ENCODE data around the gene BCR.
"Not testable (repeated sequence)": the region's sequence is repeated elsewhere in the genome, so short reads cannot be mapped to it uniquely, and the experiment has no call there.

The BCR gene
- total RNA-seq = 9.0 to 45.1 (median 22.7) reads per million in 17 experiments

DNA sequence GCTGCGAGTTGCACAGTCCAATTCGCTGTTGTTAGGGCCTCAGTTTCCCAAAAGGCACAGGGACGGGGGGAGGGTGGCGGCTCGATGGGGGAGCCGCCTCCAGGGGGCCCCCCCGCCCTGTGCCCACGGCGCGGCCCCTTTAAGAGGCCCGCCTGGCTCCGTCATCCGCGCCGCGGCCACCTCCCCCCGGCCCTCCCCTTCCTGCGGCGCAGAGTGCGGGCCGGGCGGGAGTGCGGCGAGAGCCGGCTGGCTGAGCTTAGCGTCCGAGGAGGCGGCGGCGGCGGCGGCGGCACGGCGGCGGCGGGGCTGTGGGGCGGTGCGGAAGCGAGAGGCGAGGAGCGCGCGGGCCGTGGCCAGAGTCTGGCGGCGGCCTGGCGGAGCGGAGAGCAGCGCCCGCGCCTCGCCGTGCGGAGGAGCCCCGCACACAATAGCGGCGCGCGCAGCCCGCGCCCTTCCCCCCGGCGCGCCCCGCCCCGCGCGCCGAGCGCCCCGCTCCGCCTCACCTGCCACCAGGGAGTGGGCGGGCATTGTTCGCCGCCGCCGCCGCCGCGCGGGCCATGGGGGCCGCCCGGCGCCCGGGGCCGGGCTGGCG is at the start of gene BCR:
TSS of gene BCR (plus strand) at position 209 of the 592 bp plus-strand sequence. CDS start 452 bp downstream, outside the sequence.
- peak; percentile 63 to 91 (median 78) for DNase-seq

DNA sequence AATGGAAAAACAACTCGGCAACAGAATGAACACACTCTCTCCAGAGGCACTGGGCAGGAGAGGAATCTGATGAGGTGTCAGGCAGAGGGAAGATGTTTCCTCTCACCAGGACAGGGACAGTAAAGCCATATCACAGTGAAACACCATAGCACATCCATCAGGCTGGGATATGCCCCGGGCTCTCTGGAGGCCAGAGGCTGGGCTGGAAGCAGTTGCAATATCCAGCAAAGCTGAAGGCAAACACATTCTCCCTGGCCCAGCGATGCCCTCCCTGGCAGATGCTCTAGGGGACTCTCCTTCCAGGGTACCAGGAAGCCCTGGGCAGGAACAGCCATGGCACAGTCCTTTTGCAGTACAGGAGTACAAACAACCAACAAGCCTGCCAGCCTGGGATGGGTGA is 49.6 kb upstream of the BCR start:
- DNase-seq = no peak

DNA sequence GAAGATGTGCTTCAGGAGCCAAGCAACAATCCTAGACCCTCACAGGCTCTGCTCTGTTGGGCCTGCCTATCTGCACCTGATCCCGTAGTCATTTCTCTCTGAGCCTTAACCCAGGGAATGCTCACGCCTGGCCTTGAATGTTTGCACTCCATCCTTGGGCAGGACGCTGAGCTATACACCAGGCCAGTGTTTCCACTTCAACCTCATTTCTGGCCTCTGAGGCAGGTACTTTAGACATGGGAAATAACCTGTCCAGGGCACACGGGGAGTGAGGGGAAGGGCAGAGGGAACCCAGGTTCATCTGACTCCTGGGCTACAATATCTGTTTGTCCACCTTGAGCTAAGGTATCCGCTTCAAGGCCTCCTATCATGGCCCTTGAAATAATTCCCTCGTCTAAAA is 48.4 kb upstream of the BCR start:
- DNase-seq = no peak

DNA sequence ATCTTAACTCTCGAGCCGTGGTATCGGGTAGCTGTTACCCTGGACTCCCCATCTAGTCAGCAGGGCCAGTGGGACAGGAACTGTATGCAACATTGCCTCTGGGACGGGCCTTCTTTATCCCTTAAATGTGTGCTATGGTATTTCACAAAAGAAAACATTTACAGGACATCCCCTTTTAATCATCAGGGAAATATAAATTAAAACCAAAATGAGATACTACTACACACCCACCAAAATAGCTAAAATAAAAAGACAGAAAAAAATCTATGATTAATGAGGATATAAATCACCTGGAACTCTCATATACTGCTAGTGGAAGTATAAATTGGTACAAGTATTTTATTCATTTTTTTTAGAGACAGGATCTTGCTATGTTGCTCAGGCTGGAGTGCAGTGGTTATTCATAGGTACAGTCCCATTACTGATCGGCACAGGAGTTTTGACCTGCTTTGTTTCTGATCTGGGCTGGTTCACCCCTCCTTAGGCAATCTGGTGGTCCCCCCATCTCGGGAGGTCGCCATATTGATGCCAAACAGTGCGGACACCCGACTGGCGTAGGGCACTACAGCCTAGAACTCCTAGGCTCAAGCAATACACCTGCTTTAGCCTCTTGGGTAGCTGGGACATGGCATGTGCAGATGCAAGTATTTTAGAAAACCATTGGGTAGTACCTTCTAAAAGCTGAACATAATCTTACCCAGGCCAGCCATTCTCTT is 47.8 kb upstream of the BCR start:
- DNase-seq = no peak

DNA sequence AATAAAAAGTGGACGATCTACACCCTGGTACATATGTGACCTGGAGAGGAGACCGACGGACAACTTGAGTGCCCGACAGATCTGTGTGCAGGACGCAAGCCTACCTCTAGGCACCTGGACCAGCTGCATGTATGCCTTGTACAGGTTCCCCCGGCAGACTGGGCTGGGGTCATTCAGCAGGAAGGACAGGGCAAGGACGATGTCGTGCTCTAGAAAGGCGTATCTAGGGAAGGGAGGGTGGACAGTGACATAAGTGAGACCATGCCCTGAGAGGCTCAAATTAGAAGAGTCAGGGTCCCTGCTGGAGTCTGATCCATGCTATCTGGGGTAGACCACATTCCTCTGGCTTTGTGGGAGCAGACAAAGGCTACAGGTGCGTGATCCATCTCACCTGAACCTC is 46.4 kb upstream of the BCR start:
- no peak for DNase-seq

DNA sequence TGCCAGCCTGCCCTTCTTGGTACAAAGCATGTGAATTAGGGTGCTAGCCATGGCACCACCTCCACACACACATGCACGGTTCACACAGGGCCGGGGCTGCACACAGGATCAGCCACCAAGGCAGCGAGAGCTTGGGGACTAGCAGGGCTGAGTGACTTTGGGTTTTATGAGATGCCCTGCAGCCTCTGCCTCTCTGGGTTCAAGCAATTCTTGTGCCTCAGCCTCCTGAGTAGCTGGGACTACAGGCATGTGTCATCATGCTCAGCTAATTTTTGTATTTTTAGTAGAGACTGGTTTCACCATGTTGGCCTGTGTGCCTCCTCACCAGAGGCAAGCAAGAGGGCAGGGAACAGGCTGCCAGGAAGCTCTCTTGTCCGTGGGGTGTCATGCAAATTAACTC is 43.3 kb upstream of the BCR start:
- DNase-seq = not testable (repeated sequence)

DNA sequence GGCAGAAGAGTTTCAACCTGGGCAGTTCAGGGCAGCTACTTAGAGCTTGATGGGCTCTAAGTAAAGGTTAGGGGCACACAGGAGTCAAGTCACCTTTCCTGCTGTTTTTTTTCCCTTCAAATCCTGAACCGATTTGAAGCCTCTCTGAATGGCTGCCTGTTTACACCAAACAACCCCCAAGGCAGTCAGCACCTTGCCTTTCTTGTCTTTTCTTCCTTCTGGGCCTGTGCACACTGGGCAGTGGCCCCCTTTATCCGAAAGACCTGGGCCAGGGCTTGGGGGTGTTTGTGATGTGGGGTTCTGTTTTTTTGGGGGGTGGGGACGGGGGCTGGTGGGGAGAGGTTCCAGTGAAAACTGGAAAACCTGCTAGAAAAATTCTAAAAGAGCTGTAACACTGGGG is 42.8 kb upstream of the BCR start:
- DNase-seq = no peak

DNA sequence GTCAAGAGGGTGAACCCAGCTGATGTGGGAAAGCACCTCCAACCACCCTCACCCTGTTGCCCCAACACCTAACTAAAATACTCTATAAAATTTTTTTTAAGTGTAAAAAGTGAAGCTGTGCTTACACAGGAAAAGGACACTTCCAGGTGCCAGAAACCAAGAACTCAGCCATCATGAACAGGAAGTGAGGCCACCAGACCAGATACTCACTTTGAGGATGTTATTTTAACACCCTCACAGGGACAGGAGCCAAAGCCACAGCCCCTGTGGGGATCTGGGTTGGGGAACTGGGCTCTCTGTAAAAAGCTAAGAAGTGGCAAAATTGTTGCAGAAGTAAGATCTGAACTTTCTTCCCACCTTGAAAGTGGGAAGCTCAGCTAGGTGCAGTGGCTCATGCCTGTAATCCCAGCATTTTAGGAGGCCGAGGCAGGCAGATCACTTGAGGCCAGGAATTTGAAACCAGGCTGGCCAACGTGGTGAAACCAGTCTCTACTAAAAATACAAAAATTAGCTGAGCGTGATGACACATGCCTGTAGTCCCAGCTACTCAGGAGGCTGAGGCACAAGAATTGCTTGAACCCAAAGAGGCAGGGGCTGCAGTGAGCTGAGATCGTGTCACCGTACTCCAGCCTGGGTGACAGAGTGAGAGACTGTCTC is 42.3 kb upstream of the BCR start:
- peak; percentile 44 to 68 (median 59) for DNase-seq

DNA sequence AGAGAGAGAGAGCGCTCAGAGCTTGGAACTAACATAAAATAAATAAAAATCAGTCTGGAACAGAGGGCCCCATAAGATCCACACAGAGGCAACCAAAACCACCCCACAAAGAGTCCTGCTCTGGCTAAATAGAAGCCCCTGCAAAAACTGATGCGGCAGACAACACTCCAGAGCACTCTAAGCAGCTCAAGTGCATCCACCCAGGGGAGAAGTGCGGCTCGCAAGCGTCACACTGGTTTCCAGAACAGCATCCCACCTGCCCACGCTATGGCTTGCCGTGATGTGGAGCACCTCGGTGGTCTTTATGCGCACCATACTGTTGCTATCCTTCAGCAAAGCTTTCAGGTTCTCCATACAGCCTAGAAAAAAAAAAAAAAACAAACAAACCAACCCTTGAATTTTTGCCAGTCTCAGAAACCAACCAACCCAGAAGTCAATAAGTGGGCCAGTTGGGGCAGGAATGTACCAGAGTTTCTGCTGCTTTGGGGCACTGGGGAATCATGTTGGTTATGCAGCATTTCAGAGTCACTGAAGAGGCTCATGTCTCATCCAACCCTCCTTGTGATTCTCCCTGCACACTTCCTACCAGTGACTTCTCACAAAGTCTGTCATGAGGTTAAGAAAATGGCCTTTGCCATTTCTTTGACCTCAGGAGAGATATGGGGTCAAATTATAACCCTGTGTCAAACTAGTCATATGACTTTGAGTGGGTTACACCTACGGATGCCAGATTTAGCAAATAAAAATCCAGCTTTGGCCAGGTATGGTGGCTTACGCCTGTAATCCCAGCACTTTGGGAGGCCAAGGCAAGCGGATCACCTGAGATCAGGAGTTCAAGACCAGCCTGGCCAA is 41.5 kb upstream of the BCR start:
- peak in 3 of 4 experiments; percentile 31 to 60 (median 40) for DNase-seq

DNA sequence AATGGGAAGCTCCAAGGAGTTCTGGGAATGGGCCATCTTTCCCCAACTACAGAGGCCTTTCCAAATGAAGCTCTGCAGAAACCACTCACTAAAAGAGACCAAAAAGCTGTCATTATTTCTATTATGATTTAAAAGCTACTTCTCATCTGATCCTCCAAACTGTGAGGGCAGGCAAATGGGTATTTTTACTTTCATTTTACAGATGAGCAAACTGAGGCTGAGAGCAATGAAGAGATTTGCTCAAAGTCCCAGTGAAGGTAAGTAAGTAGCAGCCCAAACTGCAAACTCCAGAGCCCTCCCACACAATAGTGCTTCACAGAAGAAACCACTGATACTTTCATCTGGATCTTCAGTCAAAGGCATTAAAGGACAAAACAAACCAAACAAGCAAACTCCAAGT is 39.9 kb upstream of the BCR start:
- DNase-seq = no peak

DNA sequence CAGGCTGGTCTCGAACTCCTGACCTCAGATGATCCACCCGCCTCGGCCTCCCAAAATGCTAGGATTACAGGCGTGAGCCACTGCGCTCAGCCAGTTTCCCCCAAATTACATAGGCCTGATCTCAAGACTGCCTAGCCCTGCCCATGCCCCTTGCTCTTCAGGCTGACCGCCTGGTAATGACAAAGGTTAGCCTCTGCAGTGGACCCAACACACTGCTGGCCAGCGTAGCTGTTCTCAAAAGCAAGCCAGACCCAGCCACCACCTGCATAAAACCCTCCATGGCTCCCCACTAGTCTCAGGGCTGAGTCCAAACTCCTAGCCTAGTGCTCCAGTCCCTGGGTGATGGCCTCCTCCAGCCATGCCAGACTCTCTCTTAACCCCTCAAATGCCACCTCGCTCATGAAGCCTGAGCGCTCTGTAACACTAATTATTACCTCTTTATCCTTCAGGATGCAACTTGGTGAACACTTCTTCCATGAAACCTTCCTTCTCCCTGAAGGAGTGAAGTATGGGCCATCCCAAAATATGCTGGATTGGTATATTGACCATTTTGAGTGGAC is 37.7 kb upstream of the BCR start:
- no peak for DNase-seq

DNA sequence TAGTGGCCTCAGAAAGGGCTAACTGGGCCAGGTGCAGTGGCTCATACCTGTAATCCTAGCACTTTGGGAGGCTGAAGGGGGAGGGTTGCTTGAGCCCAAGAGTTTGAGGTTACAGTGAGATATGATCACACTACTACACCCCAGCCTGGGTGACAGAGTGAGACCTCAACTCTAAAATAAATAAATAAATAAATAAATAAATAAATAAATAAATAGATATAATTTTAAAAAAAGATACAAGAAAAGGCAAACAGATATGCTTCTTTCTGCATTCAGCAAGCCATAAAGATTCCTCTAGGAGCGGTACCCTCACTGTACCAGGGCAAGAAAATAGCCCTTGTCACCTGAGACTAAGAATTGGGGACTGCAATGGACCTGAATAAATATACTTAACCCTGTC is 37.2 kb upstream of the BCR start:
- DNase-seq = no peak

DNA sequence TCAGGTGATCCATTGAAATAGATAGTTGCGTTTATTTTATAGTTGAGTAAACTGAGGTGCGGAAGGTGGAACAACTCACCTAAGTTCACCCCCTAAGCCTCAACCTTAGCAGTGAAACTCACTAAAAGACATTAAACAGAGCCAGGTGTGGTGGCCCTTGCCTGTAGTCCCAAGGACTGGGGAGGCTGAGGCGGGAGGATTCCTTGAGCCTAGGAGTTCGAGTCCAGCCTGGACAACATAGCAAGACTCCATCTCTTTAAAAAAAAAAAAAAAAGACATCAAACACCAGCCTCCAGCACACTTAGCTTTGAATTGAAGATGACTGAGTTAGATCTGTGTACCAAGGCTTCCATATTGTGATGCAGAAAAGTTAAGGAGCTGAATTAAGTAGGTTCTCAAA is 35.9 kb upstream of the BCR start:
- DNase-seq = no peak

DNA sequence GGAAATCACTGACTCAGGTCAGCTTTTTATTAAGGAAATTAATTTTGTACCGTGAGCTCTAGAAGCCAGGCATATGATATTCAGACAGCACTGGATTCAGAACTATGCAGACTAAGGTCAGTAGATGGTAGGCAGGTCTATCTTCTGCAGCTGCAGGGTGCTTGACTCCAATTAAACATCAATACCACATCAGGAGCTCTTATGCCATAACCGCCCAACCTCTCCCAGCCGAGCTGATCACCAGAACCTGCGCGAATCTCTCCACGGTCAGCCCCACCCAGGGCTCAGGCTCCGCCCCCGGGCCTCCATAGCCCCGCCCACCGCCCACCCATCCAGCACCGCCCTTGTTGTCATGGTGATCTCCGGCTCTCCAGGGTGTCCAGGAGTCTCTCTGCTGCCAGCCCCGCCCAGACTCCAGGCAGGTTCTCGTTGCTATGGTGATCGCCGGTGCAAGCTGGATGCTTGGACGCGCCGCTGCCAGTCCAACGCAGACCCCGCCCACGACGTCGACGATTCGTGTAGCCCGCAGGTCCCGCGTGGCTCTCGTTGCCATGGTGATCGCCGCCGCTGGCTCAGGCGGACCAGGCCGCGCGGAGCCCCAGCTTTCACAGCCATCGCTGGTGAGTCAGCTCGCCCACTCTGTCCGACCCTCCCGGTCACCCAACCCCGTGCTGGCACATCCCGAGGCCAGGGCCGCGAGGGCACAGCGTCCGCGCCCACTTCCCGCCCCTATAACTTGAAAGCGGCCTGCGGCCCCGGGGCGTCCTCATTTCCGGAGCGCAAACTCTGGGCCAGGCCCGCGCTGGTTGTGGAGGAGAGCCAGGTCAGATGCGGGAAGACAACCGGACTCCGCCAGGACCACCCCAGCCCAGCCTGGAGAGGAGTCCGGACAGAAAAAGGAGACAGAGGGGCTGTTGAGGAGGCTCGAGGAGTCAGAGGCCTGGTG is 35.1 kb upstream of the BCR start, which contains the start of gene RAB36:
TSS of gene RAB36 (plus strand) at position 546 of the 946 bp plus-strand sequence. CDS start 1,140 bp downstream, outside the sequence.
- DNase-seq = peak; percentile 87 to 92 (median 90)

DNA sequence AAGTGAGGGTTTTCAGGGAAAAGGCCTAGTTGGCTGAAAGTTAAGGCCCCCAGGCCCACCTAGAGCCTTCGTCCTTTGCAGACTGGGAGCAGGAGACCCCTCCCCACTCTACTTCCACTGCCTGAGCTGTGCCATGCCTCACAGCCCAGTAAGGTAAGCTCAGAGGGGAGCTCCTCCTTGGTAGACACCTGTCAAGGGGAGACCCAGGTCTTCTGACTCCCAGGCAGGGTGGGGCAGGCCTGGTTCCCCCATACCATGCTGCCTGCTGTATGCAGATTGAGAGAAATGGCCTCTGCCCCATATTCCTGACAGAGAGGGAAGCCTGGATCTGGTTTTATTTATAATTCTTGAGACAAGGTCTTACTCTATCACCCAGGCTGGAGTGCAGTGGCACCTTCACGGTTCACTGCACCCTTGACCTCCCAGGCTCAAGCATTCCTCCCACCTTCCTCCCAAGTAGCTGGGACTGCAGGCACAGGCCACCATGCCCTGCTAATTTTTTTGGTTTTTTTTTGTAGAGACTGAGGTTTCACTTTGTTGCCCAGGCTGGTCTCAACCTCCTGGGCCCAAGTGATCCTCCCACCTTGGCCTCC is 34.3 kb upstream of the BCR start:
- no peak for DNase-seq

DNA sequence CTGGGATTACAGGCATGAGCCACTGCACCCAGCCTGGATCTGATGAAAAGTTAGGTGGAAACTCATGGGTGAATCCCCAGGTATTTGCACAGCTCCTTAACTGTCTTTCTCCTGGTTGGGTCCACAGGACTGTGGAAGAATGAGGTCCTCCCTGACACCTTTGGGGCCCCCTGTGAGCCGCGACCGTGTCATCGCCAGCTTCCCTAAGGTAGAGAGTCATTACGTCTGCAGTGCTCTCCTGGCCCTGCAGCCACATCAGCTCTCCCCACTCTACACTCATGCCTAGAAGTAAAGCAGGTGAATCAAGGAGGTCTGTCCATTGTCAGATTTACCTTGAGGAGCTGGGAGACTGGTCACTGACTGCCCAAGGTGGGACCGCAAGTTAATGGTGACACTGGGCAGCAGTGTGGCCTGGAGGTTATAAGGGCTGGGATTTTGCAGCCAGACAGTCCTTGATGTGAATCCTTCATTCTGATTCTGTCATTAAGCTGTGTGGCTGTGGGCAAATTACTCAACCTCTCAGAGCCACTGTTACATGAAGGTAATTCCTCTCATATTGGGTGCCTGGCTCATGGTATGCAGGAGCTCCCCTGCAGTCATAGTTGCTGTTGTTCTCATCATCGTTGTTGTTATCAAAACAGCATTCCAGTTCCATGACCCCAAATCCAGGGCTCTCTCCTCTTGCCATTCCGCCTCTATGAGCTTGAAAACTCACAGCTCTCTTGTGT is 33.7 kb upstream of the BCR start:
- no peak for DNase-seq

DNA sequence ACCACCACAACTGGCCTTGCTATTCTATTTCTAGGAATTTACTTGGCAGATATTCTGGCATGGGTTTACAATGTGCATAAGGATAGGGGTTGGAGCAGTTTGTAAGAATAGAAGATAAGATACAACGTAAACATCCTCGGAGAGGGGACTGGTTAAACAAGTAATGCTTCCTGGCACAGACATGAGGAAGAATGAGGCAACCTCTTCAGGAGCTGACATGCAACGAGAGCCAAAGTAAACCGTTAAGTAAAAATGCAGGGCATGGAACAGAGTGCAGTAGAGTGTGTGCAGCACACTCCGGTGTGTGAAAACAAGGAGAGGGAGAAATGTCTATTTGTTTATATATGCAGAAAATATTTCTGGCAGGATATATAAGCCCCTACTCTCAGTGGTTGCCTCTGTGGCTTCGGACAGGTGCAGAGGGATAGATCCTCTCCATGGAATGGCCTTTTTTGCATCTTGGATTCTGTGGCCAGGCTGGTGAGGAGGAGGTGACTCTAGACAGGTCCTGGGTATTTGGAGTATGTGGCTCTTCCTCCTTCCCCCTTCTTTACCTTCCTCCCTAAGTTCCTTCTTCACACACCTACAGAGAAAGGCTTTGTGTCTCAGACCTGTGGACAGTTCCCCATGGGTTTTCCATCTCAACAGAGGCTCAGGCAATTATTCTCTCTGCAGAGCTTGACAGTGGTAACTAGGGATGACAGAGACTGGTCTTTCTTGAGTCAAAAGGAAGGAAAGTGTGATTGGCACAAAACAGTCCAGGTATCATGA is 32.5 kb upstream of the BCR start:
- DNase-seq = peak in 1 of 4 experiments; percentile 8

DNA sequence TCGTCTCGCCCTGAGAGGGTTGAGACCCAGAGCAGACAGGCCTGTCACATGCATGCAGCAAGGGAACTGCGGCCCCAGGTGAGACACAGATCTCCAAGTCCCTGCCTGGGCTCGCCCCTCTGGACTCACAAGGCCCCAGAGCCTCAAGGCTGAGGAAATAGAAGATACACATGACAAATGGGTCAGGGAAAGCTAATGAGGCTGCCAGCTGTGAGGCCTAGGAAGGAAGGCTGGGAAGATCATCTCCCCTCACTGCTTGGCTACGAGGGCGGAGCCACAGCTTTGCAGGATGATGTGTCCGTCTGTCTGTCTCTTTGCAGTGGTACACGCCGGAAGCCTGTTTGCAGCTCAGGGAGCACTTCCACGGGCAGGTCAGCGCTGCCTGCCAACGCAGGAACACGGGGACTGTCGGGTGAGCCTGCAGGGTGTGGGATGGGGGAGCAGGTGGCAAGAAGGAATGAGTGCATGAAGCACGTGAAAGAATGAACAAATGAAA is 30.5 kb upstream of the BCR start:
- no peak for DNase-seq

DNA sequence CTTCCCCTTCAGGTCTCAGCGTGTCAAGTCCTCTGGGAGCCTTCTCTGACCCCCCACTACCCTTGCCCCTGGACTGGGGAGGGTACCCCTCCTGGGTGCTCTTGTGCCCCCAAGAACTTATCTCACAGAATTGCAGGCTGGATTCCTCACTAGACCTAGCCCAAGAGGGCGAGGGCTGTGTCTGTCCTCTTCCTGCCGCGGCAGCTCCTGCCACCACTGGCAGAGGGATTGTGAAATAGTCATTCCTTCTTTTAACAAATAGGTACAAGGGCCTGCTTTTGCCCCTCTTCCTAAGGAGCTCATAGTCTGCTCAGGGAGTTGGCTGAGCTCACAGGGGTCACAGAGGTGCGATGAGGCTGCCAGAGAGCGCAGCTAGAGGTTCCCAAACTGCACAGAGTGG is 29.5 kb upstream of the BCR start:
- DNase-seq = no peak

All from suppressor macrophage (primary cell).